ENCODE data around the gene KCNT2.

The KCNT2 gene

DNA sequence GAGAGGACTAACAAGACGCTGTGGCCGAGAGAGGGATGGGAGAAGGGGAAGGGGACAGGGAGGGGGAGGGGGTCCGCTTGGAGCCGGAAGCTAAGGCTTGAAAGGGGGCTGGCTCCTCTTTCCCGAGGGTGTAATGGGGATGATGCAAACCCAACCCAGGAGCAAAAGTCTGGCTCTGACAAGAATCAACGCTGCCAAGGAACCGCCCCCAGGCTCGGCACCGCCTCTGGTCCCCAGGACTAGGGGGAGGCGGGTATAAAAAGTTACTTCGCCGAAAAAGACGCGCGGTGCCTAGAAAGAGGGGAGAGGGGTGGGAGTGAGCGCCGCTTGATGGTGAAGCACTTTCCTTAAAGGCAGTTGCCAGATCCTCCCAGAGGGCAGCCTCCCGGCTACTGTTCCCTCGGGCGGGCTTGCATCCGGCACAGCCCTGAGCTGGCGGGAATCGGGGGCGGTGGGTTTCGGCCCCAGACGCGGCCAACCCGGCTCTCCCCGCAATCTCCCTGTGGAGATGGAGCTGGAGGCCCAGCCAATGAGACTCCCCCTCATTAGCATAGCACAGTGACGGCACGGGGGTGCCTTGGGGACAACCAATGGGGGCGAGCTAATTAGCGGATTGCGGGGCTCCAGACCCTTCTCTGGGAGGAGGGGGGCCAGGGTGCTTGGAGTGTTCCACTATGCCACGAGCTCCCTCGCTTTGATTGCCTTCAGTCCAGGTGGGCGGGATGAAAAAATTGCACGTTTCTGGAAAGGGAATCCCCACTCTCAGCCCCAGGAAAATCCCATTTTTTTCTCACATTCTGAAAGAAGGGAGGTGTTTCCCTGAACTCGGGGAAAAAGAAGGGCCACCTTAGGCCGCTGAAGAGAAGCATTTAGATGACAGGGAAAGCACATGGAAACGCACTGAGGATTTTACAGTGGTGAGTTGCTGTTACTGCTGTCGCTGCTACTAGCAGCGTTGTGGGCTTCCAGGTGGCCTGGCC, at the start of gene KCNT2:
Gene KCNT2, minus strand, starts transcription at position 51 of the 980 bp plus-strand sequence. CDS start 131 bp downstream, outside the sequence.
- TF ChIP-seq YY1 (IDR thresholded peaks at IDR 0.05; ENCODE audit: low read depth) (no peak), EGR1 (IDR thresholded peaks at IDR 0.05) (no peak), TEAD4 (IDR thresholded peaks at IDR 0.05) (no peak), CREB1 (IDR thresholded peaks at IDR 0.05; ENCODE audit: low read depth) (no peak), TCF12 (IDR thresholded peaks at IDR 0.05; ENCODE audit: low read depth) (no peak), CEBPB (IDR thresholded peaks at IDR 0.05) (no peak), FOXM1 (IDR thresholded peaks at IDR 0.05; ENCODE audit: borderline replicate concordance, low read depth) (no peak), EP300 (IDR thresholded peaks at IDR 0.05; ENCODE audit: borderline replicate concordance) (no peak), ZBTB7A (IDR thresholded peaks at IDR 0.05; ENCODE audit: low read depth) (no peak), USF1 (IDR thresholded peaks at IDR 0.05) (no peak), NFIC (IDR thresholded peaks at IDR 0.05) (no peak)

DNA sequence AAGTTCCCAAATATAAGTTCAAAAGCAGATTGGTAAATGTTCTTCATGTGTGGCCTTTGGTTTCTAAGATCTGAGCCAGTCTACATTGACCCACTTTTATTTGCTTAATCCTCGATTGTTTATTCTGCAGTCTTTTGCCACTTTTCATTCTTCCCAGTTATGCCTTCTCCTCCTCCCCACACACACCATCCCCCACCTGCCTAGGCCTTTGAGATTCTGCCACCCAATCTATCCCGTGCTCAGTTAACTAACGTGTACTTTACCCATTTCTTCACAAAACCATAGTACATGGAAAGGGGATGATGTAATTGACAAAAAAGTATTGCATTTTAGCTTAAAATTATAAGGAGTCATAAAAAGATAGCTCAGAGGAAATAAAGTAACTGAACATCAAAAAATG, 47.3 kb upstream of the KCNT2 start:
- no peak for TF ChIP-seq CEBPB (IDR thresholded peaks at IDR 0.05)
- no peak for TF ChIP-seq NFIC (IDR thresholded peaks at IDR 0.05)

DNA sequence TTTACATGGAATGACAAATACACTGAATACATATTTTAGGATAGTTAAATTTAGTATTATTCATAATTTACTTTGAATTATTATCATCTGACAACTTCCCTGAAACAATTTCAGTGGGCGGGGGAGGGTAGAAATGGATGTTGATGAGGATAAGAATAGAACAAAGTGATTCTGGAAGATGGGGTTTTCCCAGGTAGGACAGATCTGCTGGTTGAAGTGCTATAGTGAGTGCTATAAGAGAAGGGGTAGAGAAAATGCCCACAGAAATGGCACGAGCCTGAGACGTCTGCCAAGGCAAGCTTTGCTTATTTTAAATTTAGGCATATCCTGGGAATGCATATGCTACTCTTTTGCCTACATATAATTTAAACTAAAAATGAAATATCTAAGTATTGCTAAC, 46.8 kb upstream of the KCNT2 start:
- no peak for TF ChIP-seq EGR1 (IDR thresholded peaks at IDR 0.05)
- no peak for TF ChIP-seq YY1 (IDR thresholded peaks at IDR 0.05; ENCODE audit: low read depth)
- no peak for TF ChIP-seq EP300 (IDR thresholded peaks at IDR 0.05; ENCODE audit: borderline replicate concordance)
- no peak for TF ChIP-seq ZBTB7A (IDR thresholded peaks at IDR 0.05; ENCODE audit: low read depth)
- TF ChIP-seq TEAD4 (IDR thresholded peaks at IDR 0.05): no peak
- TF ChIP-seq FOXM1 (IDR thresholded peaks at IDR 0.05; ENCODE audit: borderline replicate concordance, low read depth): no peak
- no peak for TF ChIP-seq TCF12 (IDR thresholded peaks at IDR 0.05; ENCODE audit: low read depth)
- no peak for TF ChIP-seq REST (IDR thresholded peaks at IDR 0.05; ENCODE audit: low read depth)
- TF ChIP-seq, protein P1, sequence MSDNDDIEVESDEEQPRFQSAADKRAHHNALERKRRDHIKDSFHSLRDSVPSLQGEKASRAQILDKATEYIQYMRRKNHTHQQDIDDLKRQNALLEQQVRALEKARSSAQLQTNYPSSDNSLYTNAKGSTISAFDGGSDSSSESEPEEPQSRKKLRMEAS (IDR thresholded peaks at IDR 0.05): no peak
- TF ChIP-seq CREB1 (IDR thresholded peaks at IDR 0.05; ENCODE audit: low read depth): no peak
- TF ChIP-seq TAF1 (IDR thresholded peaks at IDR 0.05; ENCODE audit: low read depth): no peak
- TF ChIP-seq RAD21 (IDR thresholded peaks at IDR 0.05; ENCODE audit: low read depth): no peak
- no peak for TF ChIP-seq CEBPB (IDR thresholded peaks at IDR 0.05)
- no peak for TF ChIP-seq USF1 (IDR thresholded peaks at IDR 0.05)
- TF ChIP-seq NFIC (IDR thresholded peaks at IDR 0.05): no peak

DNA sequence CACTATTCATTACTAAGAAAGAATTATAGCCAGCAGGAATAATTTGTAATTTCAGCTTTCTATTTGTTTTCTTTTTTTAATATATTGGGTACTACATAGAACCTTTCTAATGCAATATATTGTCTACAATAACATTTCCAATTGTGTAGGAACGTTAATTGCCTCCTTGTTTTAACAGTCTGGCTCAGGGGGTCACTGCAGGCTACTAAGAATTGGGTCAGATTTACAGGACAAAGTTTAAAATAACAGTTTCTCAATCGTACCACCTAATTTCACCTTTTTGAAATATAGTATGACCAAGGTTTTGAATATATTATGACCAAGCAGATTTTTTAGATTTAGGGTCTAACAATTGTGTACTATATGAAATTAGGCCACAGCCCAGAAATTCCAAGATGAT, 46.0 kb upstream of the KCNT2 start:
- TF ChIP-seq REST (IDR thresholded peaks at IDR 0.05; ENCODE audit: low read depth): no peak
- TF ChIP-seq ZBTB7A (IDR thresholded peaks at IDR 0.05; ENCODE audit: low read depth): no peak
- TF ChIP-seq NFIC (IDR thresholded peaks at IDR 0.05): no peak
- TF ChIP-seq FOXM1 (IDR thresholded peaks at IDR 0.05; ENCODE audit: borderline replicate concordance, low read depth): no peak
- TF ChIP-seq RAD21 (IDR thresholded peaks at IDR 0.05; ENCODE audit: low read depth): no peak
- TF ChIP-seq, protein P1 (IDR thresholded peaks at IDR 0.05): no peak
- no peak for TF ChIP-seq EGR1 (IDR thresholded peaks at IDR 0.05)
- TF ChIP-seq CREB1 (IDR thresholded peaks at IDR 0.05; ENCODE audit: low read depth): no peak
- no peak for TF ChIP-seq TAF1 (IDR thresholded peaks at IDR 0.05; ENCODE audit: low read depth)
- no peak for TF ChIP-seq USF1 (IDR thresholded peaks at IDR 0.05)
- no peak for TF ChIP-seq TEAD4 (IDR thresholded peaks at IDR 0.05)

DNA sequence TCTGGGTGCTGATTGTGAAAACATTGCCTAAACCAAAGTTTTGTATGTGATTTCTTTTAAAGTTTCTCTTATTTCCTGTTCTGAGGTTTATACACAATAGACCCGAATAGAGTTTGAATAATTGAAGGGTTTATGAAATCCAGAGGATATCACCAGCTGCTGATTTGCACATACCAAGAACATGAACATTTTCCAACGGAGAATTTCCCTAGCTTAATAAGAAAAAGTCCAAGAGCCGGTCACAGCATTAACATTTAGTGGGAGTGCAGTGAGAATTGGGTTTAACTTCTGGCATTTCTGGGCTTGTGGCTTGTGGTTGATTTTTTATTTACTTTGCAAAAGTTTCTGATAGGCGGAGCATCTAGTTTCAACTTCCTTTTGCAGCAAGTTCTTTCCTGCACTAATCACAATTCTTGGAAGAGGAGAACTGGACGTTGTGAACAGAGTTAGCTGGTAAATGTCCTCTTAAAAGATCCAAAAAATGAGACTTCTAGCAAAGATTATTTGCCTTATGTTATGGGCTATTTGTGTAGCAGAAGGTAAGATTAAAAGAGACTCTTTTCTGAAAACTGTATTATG, 43.5 kb upstream of the KCNT2 start, which contains the start of gene CFH:
Gene CFH, plus strand, starts transcription at position 407 of the 579 bp plus-strand sequence. Its CDS starts 75 bp downstream, at position 482.
- TF ChIP-seq NFIC (IDR thresholded peaks at IDR 0.05) (no peak), FOXM1 (IDR thresholded peaks at IDR 0.05; ENCODE audit: borderline replicate concordance, low read depth) (no peak), CEBPB (IDR thresholded peaks at IDR 0.05) (no peak), REST (IDR thresholded peaks at IDR 0.05; ENCODE audit: low read depth) (no peak), EGR1 (IDR thresholded peaks at IDR 0.05) (no peak), TCF12 (IDR thresholded peaks at IDR 0.05; ENCODE audit: low read depth) (no peak), TEAD4 (IDR thresholded peaks at IDR 0.05) (no peak), USF1 (IDR thresholded peaks at IDR 0.05) (no peak), CREB1 (IDR thresholded peaks at IDR 0.05; ENCODE audit: low read depth) (no peak), TAF1 (IDR thresholded peaks at IDR 0.05; ENCODE audit: low read depth) (no peak)
- TF ChIP-seq, protein P1 (IDR thresholded peaks at IDR 0.05): no peak
